ENCODE measurements around the gene PEX14.

GRCh38 chr1:10647414-10648170 lies 172.8 kb downstream of the PEX14 start:
- TF ChIP-seq, protein P1, sequence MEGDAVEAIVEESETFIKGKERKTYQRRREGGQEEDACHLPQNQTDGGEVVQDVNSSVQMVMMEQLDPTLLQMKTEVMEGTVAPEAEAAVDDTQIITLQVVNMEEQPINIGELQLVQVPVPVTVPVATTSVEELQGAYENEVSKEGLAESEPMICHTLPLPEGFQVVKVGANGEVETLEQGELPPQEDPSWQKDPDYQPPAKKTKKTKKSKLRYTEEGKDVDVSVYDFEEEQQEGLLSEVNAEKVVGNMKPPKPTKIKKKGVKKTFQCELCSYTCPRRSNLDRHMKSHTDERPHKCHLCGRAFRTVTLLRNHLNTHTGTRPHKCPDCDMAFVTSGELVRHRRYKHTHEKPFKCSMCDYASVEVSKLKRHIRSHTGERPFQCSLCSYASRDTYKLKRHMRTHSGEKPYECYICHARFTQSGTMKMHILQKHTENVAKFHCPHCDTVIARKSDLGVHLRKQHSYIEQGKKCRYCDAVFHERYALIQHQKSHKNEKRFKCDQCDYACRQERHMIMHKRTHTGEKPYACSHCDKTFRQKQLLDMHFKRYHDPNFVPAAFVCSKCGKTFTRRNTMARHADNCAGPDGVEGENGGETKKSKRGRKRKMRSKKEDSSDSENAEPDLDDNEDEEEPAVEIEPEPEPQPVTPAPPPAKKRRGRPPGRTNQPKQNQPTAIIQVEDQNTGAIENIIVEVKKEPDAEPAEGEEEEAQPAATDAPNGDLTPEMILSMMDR (IDR thresholded peaks at IDR 0.05): no peak
- no peak for TF ChIP-seq POLR2AphosphoS5 (IDR thresholded peaks at IDR 0.05)

Measured in breast epithelium (tissue), 3 donors.